HTR-8/SVneo (cell line): ENCODE measurements around the gene RXRG.

Experiments used
- DNase-seq: peaks from one replicate; pipeline ENCODE4 v3.0.0; 2011; ENCODE audit warnings: low spot score, mixed read lengths; ENCODE audit not compliant: insufficient read length
- FAIRE-seq: peaks from 2 replicates; lab custom pipeline; 2011; peaks lifted over from hg19 to GRCh38; lab: Jason Lieb, UNC

Gene RXRG

GRCh38 chr1:165452336-165453130, 7.6 kb upstream of the RXRG start:
- FAIRE-seq (no peak), DNase-seq (no peak)

- no peak for DNase-seq
- no peak for FAIRE-seq
Observed at GRCh38 chr1:165451691-165452090, 6.8 kb upstream of the RXRG start.

DNA sequence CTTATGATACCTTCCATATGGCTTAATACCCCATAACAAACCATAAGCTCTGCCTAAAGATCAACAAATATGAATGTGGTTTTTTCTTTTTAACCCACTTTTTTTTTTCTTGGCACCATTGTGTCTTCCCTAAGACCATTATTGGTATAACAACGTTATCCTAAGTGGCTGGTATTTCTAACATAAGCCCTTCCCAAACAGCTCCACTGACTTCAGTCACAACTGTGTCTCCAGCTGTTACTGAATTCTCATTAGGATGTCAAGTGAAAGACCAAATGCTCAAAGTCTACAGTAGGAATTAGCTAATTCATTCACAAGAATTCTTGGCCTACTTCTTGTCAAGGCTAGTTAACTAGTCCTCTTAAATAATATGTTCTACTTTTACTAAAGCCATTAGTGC, 4.2 kb upstream of the RXRG start:
- no peak for DNase-seq
- no peak for FAIRE-seq

- no peak for FAIRE-seq
- no peak for DNase-seq
Observed at GRCh38 chr1:165445388-165445787, 462 bp upstream of the RXRG start.

DNA sequence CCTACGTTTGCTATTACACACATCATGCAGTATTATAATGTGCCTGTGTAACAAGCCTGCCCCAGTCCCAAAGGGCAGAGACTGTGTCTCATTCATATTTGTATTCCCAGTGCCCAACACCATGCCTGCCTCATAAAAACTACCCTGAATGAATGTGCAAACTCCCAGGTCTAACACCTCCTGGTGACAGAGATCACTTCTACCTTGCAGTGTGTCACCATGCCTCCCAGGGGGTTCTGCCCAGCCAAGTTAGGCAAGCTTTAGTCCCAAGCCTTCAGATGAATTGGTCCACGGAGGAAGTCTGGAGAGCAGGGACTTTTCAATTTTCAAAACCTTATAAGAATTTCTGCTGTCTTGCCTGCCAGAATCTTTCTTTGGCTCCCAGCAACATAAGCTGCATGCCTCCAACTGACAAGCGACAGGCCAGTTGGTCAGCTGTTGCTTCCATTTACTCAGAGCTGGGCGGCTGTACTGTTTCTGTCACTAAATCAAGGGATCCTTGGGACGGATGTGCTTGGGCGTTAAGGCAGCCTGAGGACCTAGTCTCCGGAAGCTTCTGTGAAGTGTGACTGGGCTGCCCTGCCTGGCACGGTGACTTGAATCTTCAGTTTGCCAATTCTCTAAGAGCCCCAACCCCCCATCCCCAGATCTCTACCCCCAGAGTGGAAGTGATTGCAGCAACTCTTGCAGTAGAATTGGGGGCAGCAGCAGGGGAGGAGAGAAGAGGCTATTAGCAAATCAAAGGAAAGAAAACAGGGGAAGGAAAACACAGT, 1.2 kb downstream of the RXRG start:
- no peak for FAIRE-seq
- no peak for DNase-seq

GRCh38 chr1:165442653-165443052, 2.3 kb downstream of the RXRG start:
- FAIRE-seq: no peak
- DNase-seq: no peak

DNA sequence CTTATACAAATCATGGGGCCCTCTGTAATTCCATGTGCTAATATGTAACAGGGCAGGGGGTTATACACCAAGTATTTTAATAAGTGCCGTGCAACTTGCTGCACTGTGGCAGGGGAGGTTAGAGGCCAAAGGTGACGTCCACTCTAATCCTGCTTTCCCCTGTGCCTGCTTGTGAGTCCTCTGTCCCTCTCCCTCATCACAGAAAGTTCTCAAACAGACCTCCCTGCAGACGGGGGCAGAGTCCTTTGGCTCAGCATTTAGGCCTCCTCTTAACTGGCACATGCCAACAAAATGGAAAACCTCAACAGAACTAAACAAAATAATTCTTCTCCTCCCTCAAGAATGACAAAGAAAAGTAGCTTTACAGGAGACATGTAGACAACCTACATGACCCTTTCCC, 2.9 kb downstream of the RXRG start:
- no peak for FAIRE-seq
- DNase-seq: no peak

DNA sequence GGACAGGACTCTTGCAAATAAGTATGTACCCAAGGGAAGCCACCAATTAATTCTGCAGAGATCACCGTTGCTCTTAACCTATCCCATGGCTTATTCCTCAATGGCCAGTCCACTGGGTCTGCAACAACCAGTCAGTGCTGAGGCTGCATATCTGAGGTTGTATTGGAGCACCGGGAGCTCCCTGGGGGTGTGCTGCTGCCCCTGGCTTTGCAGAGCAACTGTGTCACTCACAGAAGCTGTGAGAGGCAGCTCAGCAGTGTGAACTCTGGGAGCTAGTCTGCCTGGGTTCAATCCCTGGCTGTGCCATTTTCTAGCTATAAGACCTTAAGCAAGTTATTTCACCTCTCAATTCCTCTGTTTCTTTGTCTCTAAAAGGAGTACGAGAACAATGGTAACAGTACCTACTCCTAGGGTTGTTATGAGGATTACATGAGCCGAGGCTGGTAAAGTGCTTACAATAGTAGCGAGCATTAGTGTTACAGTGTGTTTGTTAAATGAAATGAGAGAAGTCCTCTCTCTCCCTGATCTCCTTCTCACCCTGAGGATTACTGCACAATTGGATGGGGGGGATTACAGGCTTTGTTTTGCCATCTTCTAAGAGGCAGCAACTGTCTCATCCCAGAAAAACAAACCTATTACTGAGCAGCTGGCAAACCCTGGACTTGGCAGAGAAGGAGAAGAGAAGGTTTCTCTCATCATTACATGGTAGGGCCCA, 3.6 kb downstream of the RXRG start:
- no peak for FAIRE-seq
- DNase-seq: no peak

DNA sequence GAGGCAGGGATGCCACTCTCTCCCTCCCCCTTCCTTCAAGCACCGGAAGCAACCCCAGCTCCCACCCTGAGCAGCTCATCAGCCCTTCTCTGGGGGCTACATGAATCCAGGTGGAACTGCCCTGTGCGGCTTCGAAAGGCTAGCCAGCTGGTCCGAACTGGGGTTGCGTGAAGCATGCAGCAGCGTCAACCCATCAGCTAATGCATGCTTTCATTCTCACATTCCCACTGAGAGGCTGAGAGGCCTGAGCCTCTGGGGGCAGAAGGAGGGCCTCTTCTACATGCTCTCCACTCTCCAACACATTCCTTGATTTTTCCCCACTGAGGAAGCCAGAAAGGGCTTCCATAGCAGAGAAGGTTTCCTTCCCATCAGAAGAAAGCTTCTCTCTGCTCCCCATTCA, 5.6 kb downstream of the RXRG start:
- no peak for FAIRE-seq
- DNase-seq: no peak

GRCh38 chr1:165436994-165437393, 7.9 kb downstream of the RXRG start:
- FAIRE-seq (no peak), DNase-seq (no peak)

DNA sequence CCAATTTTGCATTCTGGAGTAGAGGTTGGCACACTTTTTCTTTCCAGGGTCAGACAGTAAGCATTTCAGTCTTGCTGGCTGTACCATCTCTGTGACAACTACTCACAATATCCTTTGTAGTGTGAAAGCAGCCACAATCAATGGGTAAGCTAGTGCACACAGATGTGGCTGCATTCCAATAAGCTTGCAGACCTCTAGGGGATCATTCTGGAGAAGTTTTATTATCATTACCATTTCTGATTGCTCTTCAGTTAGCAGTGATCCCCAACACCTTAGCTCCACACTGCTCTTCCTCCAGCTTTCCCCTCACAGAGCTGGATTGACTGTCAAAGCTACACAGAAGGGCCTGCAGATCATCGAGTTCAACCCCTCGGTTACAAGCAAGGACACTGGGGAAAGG, 9.1 kb downstream of the RXRG start:
- DNase-seq (no peak), FAIRE-seq (no peak)

GRCh38 chr1:165434281-165434680, 10.6 kb downstream of the RXRG start:
- no peak for FAIRE-seq
- DNase-seq: no peak

- DNase-seq: no peak
Observed at GRCh38 chr1:165431079-165431478, 13.8 kb downstream of the RXRG start.

DNA sequence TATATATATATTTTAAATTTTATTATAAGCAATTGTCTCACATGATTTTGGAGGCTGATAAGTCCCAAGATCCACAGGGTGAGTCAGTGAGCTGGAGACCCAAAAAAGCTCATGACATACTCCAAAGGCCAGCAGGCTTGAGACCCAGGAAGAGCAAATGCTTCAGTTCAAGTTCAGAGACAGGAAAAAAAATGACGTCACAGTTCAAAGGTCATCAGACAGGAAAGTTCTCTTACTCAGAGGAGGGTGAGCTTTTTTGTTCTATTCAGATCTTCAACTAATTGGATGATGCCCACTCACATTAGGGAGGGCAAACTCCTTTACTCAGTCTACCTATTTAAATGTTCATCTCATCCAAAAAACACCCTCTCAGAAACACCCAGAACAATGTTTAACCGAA, 18.2 kb downstream of the RXRG start:
- no peak for FAIRE-seq
- no peak for DNase-seq

More at GRCh38 chr1:165431079-165431478, 13.8 kb downstream of the RXRG start:
- FAIRE-seq: no peak

DNA sequence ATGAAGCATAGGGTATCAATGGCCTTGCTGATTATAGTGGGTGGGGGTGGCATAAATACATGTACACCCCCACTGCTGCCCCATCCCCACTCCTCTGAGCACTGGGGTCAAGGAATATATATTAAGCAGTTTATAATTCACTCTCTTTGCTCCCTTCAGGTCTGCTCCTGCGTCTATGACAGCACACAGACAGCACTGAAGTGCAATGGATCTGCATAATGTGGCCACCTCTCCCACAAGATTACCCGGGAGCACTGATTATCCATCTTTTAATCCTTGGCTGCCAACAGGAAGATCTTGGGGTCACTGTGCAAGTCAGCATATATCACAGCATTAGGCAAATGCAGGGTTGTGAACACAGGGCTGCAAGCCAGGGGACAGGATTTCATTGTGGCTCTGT, 19.3 kb downstream of the RXRG start:
- no peak for FAIRE-seq

GRCh38 chr1:165424454-165425216, 20.3 kb downstream of the RXRG start:
- no peak for FAIRE-seq

More for the DNA sequence above, 19.3 kb downstream of the RXRG start:
- no peak for DNase-seq

GRCh38 chr1:165423136-165423535, 21.8 kb downstream of the RXRG start:
- FAIRE-seq: no peak

More at GRCh38 chr1:165424454-165425216, 20.3 kb downstream of the RXRG start:
- DNase-seq: no peak

DNA sequence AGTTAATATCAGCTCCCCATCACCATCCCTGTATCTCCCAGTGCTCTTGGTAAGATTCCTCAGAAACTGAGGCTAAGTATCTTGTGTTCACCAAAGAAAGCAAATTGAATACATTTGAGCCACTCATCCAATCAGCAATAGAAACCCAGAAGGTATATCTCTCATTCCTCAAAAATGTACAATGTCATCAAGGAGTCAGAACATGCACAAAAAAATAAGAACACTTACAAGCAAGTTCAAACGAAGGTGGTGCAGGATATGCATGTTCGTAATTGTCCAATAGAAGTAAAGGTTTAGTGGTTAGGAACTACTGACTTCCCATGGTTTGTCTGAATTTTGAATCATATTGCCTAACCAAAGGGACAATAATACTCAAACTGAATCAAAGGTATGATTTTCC, 24.3 kb downstream of the RXRG start:
- DNase-seq: no peak
- FAIRE-seq: no peak

More at GRCh38 chr1:165423136-165423535, 21.8 kb downstream of the RXRG start:
- no peak for DNase-seq

DNA sequence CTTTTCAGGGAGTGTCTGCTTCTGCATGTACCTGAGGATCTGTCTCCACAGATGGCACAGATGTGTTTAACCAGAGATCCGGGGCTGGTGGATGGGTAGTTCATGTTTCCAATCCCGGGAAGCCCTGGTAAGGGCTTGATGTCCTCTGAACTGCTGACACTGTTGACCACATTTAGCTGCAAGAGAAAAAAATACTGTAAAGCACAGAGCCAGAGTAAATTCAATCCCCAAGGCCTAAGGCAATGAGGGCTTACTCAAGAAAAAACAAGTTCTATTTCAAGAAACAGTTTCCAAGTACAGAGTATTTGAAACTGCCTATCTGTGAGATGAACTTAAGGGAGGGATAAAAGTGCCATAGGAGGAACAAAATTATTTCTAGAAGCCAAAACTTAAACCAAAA, 25.1 kb downstream of the RXRG start:
- DNase-seq: no peak
- FAIRE-seq: no peak

DNA sequence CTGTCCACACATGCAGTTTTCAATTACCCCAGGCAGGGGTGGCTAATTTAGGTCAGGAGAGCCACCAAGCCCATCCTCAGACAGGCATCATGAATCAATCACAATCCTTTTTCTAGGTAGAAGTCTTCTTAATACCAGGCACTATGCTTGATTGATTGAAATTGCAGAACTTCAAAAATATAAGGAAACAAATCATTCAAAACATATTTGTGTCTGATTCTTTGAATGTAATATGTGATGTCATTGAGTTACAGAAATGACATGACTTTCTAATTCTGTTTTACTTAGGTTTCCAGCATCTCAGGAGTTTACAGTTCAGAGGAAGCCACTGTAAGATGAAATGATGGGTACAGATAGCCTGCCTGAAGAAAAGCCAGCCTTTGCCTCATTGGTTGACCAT, 26.7 kb downstream of the RXRG start:
- FAIRE-seq (no peak), DNase-seq (no peak)
